Liver (tissue), 3 donors: ENCODE measurements around the gene SH3RF3.

Experiments used
- CTCF ChIP-seq: fragments of 150-350 bp; IDR thresholded peaks from 2 replicates; pipeline ENCODE4 v1.5.1; 2017; ENCODE audit warnings: improper control_type of control experiment, low read depth, low read length; ENCODE audit not compliant: missing input control
- EGR1 ChIP-seq, 2 donors: IDR thresholded peaks; 2 replicates each; pipeline ENCODE4 v1.6.1; 2016 to 2018; ENCODE audit warnings: antibody characterized with exemption in 2 of 2, low read depth in 2 of 2
- GABPA ChIP-seq, 2 donors: IDR thresholded peaks in 1 of 2; conservative IDR thresholded peaks in 1 of 2; 2 replicates each; pipeline ENCODE4 v1.6.1; 2016; ENCODE audit warnings: antibody characterized with exemption in 2 of 2, mild to moderate bottlenecking in 1 of 2, moderate library complexity in 1 of 2
- JUND ChIP-seq, 2 donors: IDR thresholded peaks; 2 replicates each; pipeline ENCODE4 v1.6.1; 2016; ENCODE audit warnings: antibody characterized with exemption in 2 of 2
- NR2F2 ChIP-seq: IDR thresholded peaks from 2 replicates; pipeline ENCODE4 v1.6.1; 2016; ENCODE audit warnings: antibody characterized with exemption
- RAD21 ChIP-seq, 2 donors: IDR thresholded peaks; 2 replicates each; pipeline ENCODE4 v1.6.1; 2016; ENCODE audit warnings: antibody characterized with exemption in 2 of 2, mild to moderate bottlenecking in 2 of 2
- RXRA ChIP-seq, 2 donors: IDR thresholded peaks; 2 replicates each; pipeline ENCODE4 v1.6.1; 2017 to 2018; ENCODE audit warnings: antibody characterized with exemption in 2 of 2, mild to moderate bottlenecking in 1 of 2
- SP1 ChIP-seq: IDR thresholded peaks from 2 replicates; pipeline ENCODE4 v1.6.1; 2018; ENCODE audit warnings: antibody characterized with exemption, mild to moderate bottlenecking
- TAF1 ChIP-seq: conservative IDR thresholded peaks from 2 replicates; pipeline ENCODE4 v1.6.1; 2016; ENCODE audit warnings: antibody characterized with exemption, mild to moderate bottlenecking
- YY1 ChIP-seq: IDR thresholded peaks from 2 replicates; pipeline ENCODE4 v1.6.1; 2016; ENCODE audit warnings: antibody characterized with exemption, mild to moderate bottlenecking
- TF ChIP-seq, protein P1 (sequence below): IDR thresholded peaks from 2 replicates; pipeline ENCODE4 v1.6.1; 2016; ENCODE audit warnings: antibody characterized with exemption, mild to moderate bottlenecking
- TF ChIP-seq, protein P2 (sequence below): IDR thresholded peaks from 2 replicates; pipeline ENCODE4 v1.6.1; 2016; ENCODE audit warnings: antibody characterized with exemption
- TF ChIP-seq, protein P3 (sequence below): IDR thresholded peaks from 2 replicates; pipeline ENCODE4 v1.6.1; 2016; ENCODE audit warnings: antibody characterized with exemption
- TF ChIP-seq, protein P4 (sequence below): IDR thresholded peaks from 2 replicates; pipeline ENCODE4 v1.6.1; 2016; ENCODE audit warnings: antibody characterized with exemption
- donor health status: healthy.
- donor health status: healthy.

DNA sequence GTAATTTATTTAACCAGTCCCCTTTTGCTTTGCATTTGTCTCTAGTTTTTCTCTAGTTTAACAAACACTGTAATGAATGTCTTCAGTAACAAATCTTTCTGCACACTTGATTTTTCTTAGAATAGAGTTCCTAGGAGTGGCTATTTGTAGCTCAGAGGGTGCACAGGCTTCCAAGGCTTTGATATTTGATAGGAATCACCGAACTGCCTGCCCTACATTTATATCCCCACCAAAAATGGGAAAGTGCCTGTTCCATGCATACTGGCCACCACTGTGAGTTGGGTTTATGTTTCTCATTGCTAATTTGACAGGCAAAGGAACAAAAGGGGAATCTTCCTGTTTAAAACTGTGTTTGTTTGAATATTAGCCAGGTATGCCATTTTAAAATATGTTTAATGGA lies 238.7 kb downstream of the SH3RF3 start:
- no peak for TF ChIP-seq CTCF
- no peak for TF ChIP-seq EGR1 (IDR thresholded peaks at IDR 0.05; ENCODE audit: low read depth in 2 of 2)
- no peak for TF ChIP-seq JUND (IDR thresholded peaks at IDR 0.05)
- TF ChIP-seq, protein P1, sequence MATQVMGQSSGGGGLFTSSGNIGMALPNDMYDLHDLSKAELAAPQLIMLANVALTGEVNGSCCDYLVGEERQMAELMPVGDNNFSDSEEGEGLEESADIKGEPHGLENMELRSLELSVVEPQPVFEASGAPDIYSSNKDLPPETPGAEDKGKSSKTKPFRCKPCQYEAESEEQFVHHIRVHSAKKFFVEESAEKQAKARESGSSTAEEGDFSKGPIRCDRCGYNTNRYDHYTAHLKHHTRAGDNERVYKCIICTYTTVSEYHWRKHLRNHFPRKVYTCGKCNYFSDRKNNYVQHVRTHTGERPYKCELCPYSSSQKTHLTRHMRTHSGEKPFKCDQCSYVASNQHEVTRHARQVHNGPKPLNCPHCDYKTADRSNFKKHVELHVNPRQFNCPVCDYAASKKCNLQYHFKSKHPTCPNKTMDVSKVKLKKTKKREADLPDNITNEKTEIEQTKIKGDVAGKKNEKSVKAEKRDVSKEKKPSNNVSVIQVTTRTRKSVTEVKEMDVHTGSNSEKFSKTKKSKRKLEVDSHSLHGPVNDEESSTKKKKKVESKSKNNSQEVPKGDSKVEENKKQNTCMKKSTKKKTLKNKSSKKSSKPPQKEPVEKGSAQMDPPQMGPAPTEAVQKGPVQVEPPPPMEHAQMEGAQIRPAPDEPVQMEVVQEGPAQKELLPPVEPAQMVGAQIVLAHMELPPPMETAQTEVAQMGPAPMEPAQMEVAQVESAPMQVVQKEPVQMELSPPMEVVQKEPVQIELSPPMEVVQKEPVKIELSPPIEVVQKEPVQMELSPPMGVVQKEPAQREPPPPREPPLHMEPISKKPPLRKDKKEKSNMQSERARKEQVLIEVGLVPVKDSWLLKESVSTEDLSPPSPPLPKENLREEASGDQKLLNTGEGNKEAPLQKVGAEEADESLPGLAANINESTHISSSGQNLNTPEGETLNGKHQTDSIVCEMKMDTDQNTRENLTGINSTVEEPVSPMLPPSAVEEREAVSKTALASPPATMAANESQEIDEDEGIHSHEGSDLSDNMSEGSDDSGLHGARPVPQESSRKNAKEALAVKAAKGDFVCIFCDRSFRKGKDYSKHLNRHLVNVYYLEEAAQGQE = no peak
- no peak for TF ChIP-seq YY1
- TF ChIP-seq TAF1 = no peak
- no peak for TF ChIP-seq RAD21 (IDR thresholded peaks at IDR 0.05)
- TF ChIP-seq, protein P2, sequence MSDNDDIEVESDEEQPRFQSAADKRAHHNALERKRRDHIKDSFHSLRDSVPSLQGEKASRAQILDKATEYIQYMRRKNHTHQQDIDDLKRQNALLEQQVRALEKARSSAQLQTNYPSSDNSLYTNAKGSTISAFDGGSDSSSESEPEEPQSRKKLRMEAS = no peak
- TF ChIP-seq, protein P3, sequence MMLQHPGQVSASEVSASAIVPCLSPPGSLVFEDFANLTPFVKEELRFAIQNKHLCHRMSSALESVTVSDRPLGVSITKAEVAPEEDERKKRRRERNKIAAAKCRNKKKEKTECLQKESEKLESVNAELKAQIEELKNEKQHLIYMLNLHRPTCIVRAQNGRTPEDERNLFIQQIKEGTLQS = no peak
- TF ChIP-seq, protein P4, sequence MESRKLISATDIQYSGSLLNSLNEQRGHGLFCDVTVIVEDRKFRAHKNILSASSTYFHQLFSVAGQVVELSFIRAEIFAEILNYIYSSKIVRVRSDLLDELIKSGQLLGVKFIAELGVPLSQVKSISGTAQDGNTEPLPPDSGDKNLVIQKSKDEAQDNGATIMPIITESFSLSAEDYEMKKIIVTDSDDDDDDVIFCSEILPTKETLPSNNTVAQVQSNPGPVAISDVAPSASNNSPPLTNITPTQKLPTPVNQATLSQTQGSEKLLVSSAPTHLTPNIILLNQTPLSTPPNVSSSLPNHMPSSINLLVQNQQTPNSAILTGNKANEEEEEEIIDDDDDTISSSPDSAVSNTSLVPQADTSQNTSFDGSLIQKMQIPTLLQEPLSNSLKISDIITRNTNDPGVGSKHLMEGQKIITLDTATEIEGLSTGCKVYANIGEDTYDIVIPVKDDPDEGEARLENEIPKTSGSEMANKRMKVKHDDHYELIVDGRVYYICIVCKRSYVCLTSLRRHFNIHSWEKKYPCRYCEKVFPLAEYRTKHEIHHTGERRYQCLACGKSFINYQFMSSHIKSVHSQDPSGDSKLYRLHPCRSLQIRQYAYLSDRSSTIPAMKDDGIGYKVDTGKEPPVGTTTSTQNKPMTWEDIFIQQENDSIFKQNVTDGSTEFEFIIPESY = no peak
- TF ChIP-seq NR2F2 = no peak
- no peak for TF ChIP-seq GABPA (IDR thresholded peaks at IDR 0.05 in 1 of 2, conservative IDR thresholded peaks at IDR 0.05 in 1 of 2)
- TF ChIP-seq SP1 = no peak
- no peak for TF ChIP-seq RXRA (IDR thresholded peaks at IDR 0.05)
